ENCODE measurements around the gene ZBTB45.
"Not testable (repeated sequence)": the region's sequence is repeated elsewhere in the genome, so short reads cannot be mapped to it uniquely, and the experiment has no call there.

ZBTB45 gene

GRCh38 chr19:58474997-58475713 lies 44.5 kb downstream of the ZBTB45 start:
- DNase-seq: no peak

DNA sequence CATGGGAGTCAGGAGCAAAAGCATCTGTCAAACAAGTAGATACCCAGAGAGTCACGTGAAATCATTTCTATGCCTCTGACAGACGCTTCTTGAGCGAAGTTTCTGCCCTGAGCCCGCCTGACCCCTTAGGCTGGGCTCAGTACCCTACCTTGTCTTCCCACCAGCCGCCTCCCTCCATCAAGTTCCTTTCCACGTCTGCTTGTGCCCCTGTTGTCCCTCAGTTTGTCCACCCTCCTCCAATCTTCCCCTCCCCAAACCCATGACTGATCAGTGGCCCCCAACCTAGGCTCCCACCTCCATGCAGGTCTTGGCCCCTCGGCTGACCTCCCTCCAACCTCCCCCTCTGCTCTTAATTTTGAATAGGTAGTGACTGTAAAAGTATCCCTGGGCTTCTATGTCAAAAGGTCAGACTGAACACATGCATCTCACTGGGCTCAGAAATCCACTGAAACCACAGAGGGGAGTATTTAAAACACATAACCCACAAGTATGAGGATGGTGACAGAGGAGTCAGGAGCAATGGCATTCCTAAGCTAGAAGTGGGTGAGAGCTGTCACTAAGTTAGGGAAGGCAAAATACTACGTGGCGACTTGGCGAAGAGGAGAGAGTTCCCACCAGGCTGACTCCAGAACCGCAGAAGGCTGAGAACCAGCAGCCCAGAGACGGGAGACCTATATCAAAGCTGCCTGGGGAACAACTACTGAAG lies 45.2 kb downstream of the ZBTB45 start:
- no peak for DNase-seq

- DNase-seq: no peak
Observed at GRCh38 chr19:58473775-58474174, 45.8 kb downstream of the ZBTB45 start.

- no peak for DNase-seq
Observed at GRCh38 chr19:58471736-58472135, 47.9 kb downstream of the ZBTB45 start.

DNA sequence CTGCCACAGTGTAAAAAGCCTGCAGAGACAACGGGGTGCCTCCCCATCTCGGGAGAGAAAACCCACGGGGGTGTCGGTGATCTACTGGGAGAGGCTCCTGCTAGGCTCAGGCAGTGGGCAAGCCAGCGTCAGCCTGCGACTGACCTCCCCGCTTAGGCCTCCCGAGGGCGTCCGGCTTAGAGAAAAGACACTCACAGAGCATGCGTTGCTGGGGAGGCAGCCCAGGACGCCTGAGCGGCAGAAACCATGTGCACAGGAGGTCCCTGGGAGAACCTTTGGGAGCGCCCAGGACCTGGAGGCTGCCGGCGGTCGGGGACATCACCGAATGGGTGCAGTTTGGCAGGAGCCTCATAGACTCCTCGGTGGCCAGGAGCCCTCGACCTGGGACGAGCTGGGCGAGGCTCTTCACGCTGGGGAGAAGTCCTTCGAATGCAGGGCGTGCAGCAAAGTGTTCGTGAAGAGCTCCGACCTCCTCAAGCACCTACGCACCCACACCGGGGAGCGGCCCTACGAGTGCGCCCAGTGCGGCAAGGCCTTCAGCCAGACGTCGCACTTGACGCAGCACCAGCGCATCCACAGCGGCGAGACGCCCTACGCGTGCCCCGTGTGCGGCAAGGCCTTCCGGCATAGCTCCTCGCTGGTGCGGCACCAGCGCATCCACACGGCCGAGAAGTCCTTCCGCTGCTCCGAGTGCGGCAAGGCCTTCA lies 48.6 kb downstream of the ZBTB45 start:
- not testable (repeated sequence) for DNase-seq

GRCh38 chr19:58469241-58470013 lies 50.2 kb downstream of the ZBTB45 start:
- no peak for DNase-seq

DNA sequence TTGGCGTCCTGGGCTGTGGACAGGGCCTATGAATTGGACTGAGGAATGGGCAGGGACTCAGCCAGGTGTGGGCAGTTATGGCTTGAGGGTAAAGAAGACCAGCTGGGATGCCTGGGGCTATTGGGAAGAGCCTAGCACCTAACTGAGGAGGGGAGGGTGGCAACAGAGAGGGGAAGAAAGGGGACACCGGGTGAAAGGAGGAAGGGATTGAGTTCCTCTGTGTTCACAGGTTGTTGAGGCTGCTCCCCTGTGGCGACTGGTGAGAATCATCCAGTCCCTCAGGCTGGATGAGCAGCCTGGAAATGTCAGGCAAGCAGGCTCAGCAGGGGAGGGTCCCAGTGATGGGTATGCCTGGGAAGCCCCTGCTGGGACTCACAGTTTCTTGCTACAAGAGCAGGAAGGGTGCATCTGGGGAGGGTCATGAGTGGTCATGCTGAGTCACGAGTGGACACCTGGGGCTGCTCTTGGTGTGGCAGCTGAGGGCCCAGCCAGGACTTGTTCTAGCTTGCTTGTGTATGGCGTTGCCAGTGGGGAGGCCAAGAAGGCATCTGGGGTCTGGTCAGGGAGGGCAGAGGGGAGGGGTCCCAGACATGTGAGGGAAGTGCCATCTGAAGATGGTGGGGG lies 51.3 kb downstream of the ZBTB45 start:
- no peak for DNase-seq

DNA sequence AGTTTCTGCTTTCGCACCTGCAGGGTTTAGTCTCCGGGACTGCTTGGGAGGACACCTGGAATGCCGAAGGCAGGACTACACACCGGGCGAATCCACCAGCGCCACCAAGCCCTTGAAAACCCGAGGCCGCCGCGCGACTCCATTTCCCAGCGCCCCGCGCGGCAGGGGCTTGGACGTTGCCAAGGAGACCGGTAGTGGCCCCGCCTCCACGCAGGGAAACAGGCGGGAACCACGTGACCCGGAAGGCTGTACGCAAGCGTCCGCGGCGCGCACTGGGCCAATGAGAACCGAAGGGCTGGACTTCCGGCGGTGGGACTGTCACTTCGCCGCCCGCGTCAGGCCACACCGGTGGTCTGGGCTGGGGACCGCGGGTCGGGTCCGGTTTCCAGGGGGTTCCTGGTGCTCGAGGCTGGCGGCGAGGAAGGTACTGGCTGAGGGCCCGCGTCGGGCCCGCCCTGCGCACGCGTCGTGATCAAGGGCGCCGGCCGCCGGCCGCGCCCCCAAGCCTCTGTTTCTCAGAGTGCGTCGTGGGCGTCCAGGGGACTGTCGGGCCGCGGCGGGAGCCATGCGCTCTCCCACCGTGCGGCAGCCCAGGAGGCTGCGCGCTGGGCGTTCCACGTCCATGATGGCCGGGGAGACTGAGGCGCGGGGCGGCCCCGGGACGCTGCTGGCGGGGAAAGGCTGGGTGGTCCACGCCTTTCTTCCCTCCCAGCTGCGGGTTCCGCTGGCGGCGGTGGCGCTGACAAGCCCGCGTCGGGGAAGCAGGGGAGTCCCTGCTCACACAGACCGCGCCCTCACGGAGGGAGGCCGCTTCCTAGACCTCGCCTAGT lies 52.6 kb downstream of the ZBTB45 start, which contains the start of gene ZNF324:
Gene ZNF324, plus strand, starts transcription at position 321 of the 830 bp plus-strand sequence. CDS start 2,106 bp downstream, outside the sequence.
- peak; percentile 97 for DNase-seq

DNA sequence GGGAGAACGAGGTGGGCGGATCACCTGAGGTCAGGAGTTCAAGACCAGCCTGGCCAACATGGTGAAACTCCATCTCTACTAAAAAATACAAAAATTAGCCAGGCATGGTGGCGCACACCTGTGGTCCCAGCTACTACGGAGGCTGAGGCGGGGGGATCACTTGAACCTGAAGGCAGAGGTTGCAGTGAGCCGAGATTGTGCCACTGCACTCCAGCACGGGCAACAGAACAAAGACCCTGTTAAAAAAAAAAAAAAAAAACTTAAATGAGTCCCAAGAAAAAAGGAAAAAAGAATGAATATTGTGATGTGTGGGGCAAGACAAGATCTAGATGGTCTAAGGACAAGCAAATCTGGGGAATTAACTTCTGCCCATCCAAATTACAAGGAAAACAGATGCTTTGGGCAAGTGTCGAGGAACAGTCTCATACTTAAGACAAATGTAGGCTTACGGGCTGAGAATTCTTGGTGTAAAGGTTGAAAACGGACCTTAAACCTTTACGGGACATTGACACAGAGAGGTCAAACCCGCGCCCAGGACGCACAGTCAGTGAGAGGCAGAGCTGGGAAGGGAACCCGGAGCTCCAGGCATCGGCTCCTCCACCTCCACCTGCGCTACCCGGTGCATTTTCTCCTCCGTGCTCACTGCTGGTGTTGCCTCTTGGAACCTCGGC lies 53.4 kb downstream of the ZBTB45 start:
- no peak for DNase-seq
